SU-DHL-6 (cell line): ENCODE measurements around the gene TNNI2.

Experiments
- EZH2phosphoT487 ChIP-seq: fragments of 200-600 bp; sonication (generic), shearing (Covaris generic); conservative IDR thresholded peaks from 2 replicates; pipeline ENCODE4 v1.6.1; 2018; ENCODE audit warnings: mild to moderate bottlenecking, antibody characterized with exemption, low read length, moderate library complexity, mixed read lengths
- TF ChIP-seq, protein P1 (sequence below): fragments of 200-600 bp; sonication (generic); IDR thresholded peaks from one replicate; pipeline ENCODE4 v1.5.1; 2017; ENCODE audit warnings: antibody characterized with exemption, mild to moderate bottlenecking, low read length, moderate library complexity; ENCODE audit not compliant: insufficient read depth, poor library complexity, severe bottlenecking

DNA sequence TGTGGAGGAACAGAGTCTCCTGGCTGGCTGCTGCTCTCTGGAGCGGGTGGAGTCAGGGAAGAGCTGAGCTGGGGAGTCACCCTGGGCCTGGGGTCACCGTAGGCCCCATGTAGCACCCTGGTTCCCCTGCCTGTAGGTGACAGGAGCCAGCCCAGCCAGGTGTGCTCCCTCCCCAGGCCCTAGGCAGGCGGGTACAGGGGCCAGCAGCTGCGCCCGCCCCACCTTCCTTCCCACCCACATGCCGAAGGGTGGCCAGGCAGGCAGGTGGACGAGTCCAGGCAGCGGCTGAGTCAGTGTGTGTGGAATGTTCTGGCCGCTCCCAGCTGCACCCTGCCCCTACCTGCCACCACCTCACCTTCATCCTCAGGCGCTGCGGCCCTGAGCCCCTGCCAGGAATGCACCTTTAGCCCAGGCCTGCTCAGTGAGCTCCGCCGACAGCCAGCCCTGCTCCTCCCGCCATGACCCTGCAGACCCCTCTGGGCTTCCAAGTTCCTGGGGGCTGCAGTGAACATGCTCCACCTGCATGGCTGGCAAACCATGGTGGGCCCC lies 4.6 kb upstream of the TNNI2 start:
- TF ChIP-seq, protein P1, sequence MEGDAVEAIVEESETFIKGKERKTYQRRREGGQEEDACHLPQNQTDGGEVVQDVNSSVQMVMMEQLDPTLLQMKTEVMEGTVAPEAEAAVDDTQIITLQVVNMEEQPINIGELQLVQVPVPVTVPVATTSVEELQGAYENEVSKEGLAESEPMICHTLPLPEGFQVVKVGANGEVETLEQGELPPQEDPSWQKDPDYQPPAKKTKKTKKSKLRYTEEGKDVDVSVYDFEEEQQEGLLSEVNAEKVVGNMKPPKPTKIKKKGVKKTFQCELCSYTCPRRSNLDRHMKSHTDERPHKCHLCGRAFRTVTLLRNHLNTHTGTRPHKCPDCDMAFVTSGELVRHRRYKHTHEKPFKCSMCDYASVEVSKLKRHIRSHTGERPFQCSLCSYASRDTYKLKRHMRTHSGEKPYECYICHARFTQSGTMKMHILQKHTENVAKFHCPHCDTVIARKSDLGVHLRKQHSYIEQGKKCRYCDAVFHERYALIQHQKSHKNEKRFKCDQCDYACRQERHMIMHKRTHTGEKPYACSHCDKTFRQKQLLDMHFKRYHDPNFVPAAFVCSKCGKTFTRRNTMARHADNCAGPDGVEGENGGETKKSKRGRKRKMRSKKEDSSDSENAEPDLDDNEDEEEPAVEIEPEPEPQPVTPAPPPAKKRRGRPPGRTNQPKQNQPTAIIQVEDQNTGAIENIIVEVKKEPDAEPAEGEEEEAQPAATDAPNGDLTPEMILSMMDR: no peak
- no peak for TF ChIP-seq EZH2phosphoT487
